Measurements from ENCODE around the gene DTNB.
"Not testable (repeated sequence)": the region's sequence is repeated elsewhere in the genome, so short reads cannot be mapped to it uniquely, and the experiment has no call there.

The DTNB gene

DNA sequence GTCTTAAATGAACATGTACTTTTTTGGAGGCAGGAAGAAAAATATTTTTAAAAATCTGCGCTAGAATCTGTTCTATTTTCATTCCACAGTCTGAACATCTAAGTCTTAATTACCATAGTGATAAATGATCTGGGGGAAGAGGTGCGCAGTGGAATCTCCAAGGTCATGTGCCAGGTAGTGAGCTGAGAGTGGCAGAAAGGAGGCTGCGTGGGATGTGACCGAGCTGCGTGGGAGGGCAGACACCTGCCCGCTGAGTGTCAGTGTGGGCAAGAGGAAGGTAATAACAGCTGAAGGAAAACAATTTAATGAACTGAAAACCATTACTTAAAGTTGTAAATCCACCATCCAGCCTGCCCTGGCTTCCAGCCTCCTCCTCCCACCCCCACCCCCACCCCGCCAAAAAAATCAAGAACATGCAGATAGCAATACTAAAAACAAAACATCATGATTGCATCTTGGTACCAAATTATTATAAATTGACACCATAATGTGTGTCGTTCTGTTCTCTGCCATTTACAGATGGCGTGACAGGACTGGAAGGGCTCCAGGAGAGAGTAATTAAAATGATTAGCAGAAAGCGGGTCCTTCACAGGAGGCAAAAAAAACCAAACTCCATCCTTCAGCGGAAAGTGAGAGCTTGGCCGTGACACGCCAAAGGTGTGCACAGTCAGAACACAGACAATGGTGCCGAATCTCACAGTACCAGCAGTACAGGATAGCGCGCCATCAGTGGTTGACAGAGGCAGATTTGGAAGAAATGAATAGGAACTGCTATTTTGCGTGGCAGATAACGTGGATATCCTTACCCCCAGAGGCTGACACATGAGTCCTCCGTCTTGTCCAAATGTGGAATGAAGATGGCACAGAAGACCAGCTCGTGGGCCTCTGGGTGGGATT is 11.4 kb upstream of the DTNB start:
- no peak for DNase-seq (ENCODE audit: extremely low read depth in 1 of 2, low read depth in 1 of 2)

DNA sequence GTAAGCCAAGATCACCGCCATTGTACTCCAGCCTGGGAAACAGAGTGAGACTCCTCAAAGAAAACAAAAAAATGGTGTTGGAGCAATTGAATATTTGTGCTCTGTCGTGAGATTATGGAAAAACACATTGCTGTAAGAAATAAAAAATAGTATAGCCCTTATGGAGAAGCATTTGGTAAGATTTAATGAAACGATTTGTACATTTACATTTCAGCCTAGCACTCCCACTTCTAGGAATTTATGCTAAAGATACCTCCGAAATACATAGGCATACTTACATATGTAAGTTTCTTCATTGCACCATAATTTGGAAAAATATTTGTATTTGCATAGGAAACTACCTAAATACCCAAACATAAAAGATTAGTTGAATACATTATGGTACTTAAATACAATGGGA is 8.7 kb upstream of the DTNB start:
- DNase-seq (ENCODE audit: extremely low read depth in 1 of 2, low read depth in 1 of 2), result no peak

DNA sequence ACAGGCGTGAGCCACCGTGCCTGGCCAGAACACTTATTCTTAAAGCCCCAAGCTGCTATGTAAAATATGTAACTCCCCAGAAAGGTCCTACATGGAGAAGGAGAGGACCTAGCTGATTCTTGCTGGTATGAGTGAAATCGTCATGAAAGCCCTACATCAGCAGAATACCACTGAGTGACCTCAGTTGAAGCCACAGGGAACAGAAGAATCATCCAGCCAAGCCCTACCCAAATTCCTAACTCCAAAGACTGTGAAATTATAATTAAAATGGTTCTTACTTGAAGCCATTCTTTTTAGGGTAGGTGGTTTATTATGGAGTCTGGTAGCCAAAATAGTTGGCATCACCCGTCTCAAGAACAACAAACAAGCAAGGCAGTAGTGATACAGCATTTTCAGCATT is 4.5 kb upstream of the DTNB start:
- DNase-seq (ENCODE audit: extremely low read depth in 1 of 2, low read depth in 1 of 2), result no peak

DNA sequence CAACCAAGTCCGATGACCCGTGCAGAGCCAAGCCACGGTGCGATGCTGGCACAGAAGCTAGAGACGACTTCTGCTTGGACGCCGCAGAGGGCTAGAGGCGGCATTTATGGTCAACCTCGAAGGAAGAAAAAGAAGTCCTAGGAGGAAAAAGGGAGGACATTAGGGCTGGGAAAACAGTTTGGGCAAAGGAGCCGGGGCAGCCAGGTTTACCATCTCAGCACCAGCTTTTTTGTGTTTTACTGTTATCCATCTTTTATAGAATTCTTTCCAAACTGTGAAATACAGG is 643 bp upstream of the DTNB start:
- no peak for DNase-seq (ENCODE audit: extremely low read depth in 1 of 2, low read depth in 1 of 2)

DNA sequence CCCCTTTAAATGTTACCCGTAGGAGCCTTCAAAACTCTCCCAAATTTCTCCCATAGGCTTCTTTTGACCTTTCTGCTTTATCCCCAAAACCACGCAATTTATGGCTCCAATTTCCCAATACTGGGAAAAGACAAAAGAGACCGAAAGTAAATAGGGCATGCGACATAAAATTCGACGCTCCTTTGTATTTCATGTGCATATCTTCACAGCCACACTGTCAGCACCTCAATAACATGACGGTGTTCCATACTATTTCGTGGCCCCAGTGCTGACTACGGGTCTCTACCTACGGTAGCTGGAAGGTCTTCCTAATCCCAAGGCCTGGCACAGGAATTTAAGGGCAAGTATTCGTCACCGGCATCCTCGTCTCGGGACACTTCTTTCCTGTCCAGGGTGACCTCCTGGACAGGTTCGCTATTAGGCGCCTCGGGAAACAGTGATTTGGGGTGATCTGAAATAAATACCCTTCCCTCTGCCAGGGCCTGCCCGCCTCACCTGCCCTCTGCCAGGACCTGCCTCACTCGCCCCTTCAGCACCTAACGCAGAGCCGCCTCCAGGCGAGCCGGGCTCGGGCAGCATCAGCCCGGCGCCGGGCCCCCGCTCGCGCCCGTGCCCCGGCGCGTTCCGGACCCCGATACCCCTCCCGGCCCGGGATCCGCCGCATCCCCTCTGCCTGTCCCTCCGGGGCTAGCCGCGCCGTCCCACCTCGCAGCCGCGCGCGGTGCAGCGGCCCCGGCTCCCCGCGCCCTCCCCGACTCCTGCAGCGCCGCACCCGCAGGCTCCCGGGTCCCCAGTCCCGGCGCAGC is 680 bp downstream of the DTNB start:
- peak; percentile 34 to 62 for DNase-seq (ENCODE audit: extremely low read depth in 1 of 2, low read depth in 1 of 2)

DNA sequence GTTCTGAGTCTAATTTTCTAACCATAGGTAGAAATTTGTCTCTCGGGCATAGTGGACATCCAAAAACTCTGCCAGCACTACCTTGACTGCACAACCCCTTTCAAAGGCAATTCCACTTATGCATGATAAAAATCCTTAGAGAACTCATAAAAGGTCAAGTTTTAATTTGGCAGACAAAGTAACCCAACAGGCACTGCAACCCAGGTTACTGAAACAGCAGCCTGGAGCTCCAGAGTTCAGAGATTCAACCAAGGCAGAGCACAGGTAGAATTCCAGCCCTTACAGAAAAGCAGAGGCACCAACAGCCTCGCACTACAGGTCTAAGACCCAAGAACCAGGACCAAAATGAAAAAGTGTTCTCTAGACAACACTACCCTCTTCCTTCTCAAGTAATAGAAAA is 1.8 kb downstream of the DTNB start:
- no peak for DNase-seq (ENCODE audit: extremely low read depth in 1 of 2, low read depth in 1 of 2)

DNA sequence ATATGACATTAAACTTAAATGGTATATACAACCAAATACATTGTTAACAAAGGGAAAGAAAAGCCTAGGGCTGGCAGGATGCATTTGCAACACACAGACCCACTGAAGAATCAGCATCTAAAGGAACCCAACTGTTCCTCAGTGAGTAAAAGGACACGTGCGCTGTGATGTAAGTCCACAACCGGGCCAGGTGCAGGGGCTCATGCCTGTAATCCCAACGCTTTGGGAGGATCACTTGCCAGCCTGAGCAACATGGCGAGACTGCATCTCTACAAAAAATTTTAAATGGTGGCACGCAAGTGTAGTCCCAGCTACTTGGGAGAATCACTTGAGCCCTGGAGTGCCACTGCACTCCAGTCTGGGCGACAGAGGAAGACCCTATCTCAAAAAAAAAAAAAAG is 3.9 kb downstream of the DTNB start:
- DNase-seq (ENCODE audit: extremely low read depth in 1 of 2, low read depth in 1 of 2), result no peak

DNA sequence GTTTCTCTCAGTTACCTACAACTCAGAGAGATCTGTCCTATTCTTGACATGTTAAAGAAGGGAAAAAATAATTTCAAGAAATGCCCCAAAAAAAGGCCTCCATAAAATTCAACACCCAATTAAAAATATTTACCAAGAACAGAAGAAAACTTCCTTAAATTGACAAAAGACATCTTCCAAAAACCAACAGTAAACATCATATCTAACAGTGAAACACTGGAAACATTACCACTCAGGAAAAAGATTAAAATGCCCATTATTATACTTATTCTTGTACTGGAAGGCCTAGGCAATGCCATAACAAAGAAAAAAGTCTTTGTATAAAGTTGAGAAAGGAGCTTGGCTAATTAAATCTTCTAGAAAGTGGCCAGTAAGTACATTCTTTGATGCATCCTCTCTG is 7.2 kb downstream of the DTNB start:
- DNase-seq (ENCODE audit: extremely low read depth in 1 of 2, low read depth in 1 of 2), result no peak

DNA sequence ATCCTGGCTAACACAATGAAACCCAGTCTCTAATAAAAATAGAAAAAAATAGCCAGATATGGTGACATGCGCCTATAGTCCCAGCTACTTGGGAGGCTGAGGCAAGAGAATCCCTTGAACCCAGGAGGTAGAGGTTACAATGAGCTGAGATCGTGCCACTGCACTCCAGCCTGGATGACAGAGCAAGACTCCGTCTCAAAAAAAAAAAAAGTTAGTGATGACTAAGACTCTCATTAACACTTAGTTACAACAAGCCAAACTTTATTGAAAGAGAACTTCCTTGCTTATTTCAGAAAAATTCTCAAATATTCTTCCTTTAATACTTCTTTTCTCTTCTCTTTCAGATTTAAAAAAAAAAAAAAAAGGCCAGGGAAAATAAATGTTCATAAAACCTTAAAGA is 7.9 kb downstream of the DTNB start:
- DNase-seq (ENCODE audit: extremely low read depth in 1 of 2, low read depth in 1 of 2), result not testable (repeated sequence)

DNA sequence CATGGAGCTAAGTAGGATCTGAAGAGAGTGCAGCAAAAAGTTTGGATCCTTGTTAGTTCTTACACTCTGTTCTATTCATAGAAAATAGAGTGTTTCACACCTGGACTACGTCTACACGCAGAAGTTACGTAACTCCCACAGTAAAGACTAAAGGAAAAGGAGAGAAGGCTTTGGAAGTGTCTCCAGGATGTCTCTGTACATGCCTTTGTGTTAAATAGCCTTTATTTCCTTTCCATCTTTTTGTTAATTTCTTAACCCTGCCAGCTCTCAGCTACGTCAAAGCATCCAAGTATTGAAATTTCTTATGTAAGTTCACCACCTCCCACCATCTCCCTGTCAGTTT is 8.4 kb downstream of the DTNB start:
- DNase-seq (ENCODE audit: extremely low read depth in 1 of 2, low read depth in 1 of 2), result no peak

DNA sequence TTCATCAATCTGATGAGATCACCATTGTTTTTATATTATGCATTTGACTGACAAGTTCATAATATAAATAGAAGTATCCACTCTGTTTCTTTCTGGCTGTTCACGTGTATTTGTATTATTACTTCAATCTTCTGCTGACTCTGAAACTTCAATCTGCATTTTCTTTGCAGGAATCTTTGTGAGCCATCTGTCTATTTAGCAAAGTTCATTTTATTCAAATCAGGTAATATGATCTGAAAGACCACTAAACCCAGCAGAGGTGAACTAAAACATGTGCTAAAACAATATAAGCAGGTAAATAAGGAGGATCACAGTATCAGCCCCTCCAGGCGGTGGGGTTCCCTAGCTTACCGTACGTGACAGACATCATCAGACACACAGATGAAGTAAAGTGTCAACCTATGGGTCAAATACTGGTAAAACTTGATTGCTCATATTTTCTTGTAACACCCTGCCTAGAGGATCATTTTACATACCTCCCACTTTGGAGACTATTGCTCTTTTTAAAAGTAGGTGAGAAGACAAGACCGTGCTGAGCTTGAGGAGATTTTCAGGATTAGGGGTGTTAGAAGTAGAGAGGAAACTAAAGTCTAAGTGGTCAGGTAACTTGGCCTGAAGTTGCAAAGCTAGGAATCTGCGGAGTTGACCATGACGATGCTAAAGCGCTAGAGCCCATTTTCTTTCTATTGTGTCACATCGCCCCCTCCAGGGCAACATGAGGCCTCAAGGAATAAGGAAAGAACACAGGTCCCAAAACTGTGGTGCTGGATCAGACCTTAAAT is 9.0 kb downstream of the DTNB start:
- no peak for DNase-seq (ENCODE audit: extremely low read depth in 1 of 2, low read depth in 1 of 2)

DNA sequence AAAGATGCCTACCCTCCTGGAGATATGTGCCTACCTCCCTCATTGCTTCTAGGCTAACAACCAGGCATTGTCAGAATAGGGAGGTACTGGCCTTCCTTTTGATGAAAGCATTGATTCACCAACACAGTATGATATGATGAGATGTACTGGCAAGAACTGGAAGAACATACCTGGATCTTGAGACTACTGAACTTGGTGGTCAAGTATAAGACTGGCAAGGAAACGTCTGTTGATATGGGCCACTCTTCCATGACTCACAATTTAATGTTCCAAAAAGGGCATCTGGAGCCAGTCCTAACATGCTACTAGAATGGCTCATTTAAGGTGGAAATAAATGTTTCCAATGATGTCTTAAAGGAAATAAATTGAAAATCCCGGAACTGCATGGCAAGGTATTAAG is 18.1 kb downstream of the DTNB start:
- no peak for DNase-seq (ENCODE audit: extremely low read depth in 1 of 2, low read depth in 1 of 2)

DNA sequence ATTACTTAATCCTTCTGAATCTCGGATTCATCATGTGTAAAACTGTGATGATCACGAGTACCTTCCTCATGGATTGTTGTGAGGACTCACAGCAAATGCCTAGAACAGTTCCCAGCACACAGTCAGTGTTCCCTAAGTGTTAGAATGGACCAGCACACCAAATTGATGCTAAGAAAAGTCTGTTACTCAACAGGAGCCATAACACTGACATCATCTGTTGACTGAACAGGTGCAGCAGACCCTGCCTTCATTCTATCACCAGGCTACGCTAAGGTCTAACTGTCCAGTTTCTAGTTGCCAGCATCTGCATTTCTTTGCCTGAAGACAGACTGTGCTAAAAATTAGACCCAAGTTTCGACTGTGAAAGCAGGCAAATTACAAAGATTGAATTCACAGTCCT is 18.6 kb downstream of the DTNB start:
- no peak for DNase-seq (ENCODE audit: extremely low read depth in 1 of 2, low read depth in 1 of 2)

DNA sequence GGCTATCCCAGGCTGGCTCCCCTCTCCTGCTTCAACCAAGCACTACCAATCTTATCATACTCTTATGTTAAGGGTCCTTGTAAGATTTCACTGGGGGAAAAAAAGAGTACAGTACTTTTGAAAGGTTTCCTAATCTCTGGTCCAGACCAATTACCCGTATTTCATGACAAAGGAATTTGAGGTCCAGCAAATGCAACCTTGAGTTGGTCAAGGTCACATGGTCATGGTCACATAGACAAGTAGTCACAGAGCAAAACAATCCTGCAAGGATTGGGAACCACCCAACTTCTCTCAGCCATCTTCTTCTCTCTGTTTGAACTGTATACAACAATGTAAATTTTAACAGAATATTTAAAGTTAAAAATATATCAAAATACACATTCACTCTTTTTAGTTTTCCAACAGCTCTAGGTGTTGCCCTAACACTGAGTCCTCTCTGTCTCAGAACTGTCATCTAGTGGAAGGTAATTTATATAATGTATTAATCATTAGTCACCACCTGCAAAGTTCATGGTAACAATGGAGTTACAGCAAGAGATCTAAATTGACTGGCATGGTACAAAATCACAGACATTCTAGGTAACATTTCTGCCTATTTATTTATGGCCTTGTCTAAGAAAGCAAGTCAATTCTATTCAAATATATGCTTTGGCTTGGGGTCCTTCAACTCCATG is 21.5 kb downstream of the DTNB start:
- DNase-seq (ENCODE audit: extremely low read depth in 1 of 2, low read depth in 1 of 2), result no peak

DNA sequence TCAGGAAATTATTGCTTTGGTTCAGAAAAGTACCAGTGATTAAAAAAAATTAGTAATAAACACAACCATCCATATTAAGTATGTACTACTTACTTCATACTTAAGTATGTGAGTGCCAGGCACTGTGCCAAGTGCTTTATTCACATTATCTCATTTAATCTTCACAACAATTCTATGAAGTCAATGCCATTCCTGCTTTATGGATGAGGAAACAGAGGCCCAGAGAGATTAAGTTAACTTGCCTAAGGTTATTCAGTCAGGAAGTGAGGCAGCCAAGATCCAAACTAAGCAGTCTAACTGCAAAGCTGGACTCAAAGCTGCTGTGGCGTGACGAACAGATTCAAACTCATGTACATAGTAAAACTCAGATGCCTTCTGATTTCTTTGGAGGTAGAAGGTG is 22.3 kb downstream of the DTNB start:
- DNase-seq (ENCODE audit: extremely low read depth in 1 of 2, low read depth in 1 of 2), result no peak

DNA sequence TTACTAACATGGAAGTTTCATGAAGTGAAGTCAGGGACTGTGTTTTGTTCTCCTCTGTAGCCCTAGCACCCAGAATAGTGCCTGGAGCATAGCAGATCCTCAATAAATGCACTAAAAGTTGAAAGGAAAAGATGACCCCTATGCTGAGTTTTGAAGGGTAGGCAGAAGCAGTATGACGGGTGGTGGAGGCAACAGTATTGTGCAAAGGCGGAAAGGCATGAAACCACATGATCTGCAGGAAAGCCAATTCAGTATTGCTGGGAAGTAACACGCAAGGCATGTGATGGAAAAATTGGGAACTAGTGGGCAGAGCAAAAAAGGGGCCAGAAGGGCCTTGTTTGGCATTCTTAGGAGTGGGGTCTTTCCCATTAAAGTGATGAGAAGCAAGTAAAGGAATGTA is 23.1 kb downstream of the DTNB start:
- DNase-seq (ENCODE audit: extremely low read depth in 1 of 2, low read depth in 1 of 2), result no peak

DNA sequence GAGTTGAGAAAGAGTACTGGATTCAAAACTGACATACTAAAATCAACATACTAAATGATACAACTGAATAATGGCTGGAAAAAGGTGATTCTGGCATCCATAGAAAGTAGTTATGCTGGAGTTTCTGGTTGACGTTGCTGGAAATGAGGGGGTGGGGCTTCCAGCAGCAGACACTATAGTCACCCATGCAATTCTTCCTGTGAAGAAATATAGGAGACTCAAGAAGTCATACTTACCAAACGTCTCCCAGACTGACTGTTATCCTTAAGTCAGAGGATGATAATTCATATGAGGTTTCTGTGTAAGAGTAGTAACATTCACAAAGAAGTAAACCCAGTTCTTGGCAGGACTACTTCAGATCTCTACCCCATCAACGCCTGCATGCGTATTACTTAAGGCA is 23.6 kb downstream of the DTNB start:
- no peak for DNase-seq (ENCODE audit: extremely low read depth in 1 of 2, low read depth in 1 of 2)

DNA sequence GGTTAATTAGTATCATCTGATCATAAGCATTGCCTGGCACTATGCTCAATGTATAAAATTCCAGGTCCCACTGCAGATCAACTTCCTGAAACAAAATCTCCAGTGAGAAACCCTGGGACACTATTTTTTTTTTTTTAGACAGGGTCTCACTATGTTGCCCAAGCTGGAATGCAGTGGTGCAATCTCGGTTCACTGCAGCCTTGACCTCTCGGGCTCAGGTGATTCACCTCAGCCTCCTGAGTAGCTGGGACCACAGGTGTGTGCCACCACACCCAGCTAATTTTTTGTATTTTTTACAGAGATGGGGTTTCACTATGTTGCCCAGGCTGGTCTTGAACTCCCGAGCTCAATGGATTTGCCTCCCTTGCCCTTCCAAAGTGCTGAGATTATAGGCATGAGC is 31.1 kb downstream of the DTNB start:
- DNase-seq (ENCODE audit: extremely low read depth in 1 of 2, low read depth in 1 of 2), result no peak

DNA sequence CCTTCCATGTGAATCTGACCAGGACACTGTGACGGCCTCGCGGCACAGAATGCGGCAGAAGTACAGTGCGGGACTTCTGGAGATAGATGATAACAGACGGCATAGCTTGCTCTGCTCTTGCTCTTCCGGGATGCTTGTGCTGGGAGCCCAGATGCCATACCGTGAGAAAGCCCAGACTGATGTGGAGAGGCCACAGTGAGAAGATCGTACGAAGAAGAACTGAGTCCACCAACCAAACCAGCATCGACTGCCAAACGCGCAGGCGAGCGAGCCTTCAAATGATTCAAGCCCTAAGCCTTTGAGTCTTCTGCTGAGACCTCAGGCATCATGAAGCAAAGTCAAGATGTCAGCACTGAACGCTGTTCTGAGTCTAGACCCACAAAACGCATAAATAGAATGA is 33.7 kb downstream of the DTNB start:
- no peak for DNase-seq (ENCODE audit: extremely low read depth in 1 of 2, low read depth in 1 of 2)

DNA sequence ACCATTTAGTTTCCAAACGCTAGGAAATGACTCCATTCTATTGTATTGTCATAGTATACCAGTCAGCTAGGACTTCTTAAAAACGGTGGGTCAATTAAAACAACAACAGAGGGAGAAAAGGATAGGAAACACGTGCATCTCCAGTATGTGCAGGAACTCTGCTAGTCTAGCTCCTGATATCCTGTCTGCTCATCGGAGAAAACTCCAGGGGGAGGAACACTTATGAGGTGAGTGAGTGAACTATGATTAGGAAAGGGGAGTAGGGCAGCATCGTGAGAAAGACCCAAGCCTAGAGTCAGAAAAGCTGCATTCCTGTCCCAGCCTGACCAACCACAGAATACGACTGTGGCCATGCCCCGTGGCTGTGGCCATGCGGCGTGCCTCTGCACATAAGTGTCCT is 34.2 kb downstream of the DTNB start:
- no peak for DNase-seq (ENCODE audit: extremely low read depth in 1 of 2, low read depth in 1 of 2)

DNA sequence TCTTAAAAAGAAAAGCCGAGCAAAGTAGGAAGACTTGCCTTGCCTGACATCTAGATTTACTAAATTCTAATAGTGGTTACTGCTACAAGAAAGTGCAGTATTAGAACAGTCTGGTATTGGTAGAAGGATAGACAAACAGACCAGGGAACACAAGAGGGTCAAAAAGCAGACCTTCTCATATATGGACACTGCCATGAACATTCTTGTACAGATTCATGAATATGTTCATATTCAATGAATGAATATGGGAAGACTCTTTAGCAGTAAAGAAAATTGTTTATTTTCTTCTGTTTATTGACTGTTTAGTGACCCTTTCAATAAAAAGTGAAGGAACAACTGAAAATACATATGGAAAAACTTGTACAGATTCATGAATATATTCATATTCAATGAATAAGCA is 37.6 kb downstream of the DTNB start:
- DNase-seq (ENCODE audit: extremely low read depth in 1 of 2, low read depth in 1 of 2), result no peak
